ENCODE measurements around the gene PLXNB3.

DNA sequence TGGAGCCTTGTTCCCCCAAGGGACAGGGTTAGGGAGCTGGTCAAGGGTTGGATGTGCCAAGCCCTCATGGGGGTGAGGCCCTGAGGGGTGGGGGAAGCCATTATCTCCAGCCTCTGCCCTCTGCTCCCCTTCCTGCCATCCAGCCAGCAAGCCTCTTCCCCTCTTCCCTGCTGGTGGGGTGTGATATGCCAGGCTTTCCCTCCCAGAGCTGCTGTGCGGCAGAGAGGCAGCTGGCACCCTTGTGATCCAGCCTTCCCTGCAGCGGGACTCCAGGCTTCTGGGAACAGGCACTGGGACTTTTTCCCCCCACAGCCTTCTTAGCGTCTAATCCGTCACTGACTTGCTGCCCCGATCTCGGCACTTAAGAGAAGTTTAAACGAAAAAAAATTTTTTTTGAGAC, 36.7 kb downstream of the PLXNB3 start:
- TF ChIP-seq POLR2A (IDR thresholded peaks at IDR 0.05; ENCODE audit: low read depth, low read length): no peak
- no peak for TF ChIP-seq SPI1 (IDR thresholded peaks at IDR 0.05; ENCODE audit: low read depth, low read length)
- TF ChIP-seq TAF1 (IDR thresholded peaks at IDR 0.05; ENCODE audit: low read depth, low read length): no peak
- no peak for TF ChIP-seq POLR2AphosphoS5 (IDR thresholded peaks at IDR 0.05; ENCODE audit: low read depth, low read length)
- no peak for TF ChIP-seq PAX5 (IDR thresholded peaks at IDR 0.05; ENCODE audit: insufficient read depth, low read length, severe bottlenecking)
- TF ChIP-seq POU2F2 (IDR thresholded peaks at IDR 0.05; ENCODE audit: low read depth, low read length): no peak
